ENCODE results near the gene PARP8. TPM values are rescaled to one million over a fixed set of nuclear protein-coding genes. Genes with fewer than 3 reads are reported as not detected.
"Not testable (repeated sequence)": the region's sequence is repeated elsewhere in the genome, so short reads cannot be mapped to it uniquely, and the experiment has no call there.

Gene PARP8
- total and polyA plus RNA-seq, 9 donors, result 5.7 to 12.5 (median 7.7) TPM

DNA sequence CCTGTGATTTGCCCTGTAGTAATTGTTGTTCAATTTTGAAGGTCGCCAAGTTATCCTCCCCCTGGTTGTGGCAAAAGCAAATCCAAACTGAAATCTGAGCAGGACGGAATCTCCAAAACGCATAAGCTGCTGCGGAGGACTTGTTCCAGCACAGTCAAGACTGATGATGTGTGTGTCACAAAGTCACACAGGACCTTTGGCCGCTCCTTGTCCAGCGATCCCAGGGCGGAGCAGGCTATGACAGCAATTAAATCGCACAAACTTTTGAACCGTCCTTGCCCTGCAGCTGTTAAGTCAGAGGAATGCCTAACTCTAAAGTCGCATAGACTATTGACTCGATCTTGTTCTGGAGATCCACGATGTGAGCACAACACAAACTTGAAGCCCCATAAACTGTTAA is 128.4 kb downstream of the PARP8 start:
- no peak overlapping the region for H3K4me3 ChIP-seq (ENCODE audit: low read length)
- H3K4me1 ChIP-seq (ENCODE audit: control insufficient read depth, insufficient read depth, low read length), result no peaks in the 10 kb centered on the region
- no peaks in the 10 kb centered on the region for H3K9me3 ChIP-seq (replicated peaks; ENCODE audit: control insufficient read depth, low read depth, low read length)
- H3K36me3 ChIP-seq (ENCODE audit: control insufficient read depth, insufficient read depth, low read length), result no peaks in the 10 kb centered on the region
- H3K27me3 ChIP-seq (ENCODE audit: control insufficient read depth, insufficient read depth, low read length), result no peaks in the 10 kb centered on the region
- no peak overlapping the region for H3K27ac ChIP-seq (ENCODE audit: low read length)
- DNase-seq, result peak; percentile 9
- 91% methylated on average over 8 of the region's 12 CpGs for WGBS (ENCODE audit: insufficient coverage)

- H3K4me3 ChIP-seq (ENCODE audit: low read length), result no peak overlapping the region
- H3K27ac ChIP-seq (ENCODE audit: low read length), result no peak overlapping the region
- no CpG with 5 or more reads among the region's 2 CpGs for WGBS (ENCODE audit: insufficient coverage)
- no peaks in the 10 kb centered on the region for H3K4me1 ChIP-seq (ENCODE audit: control insufficient read depth, insufficient read depth, low read length)
- H3K27me3 ChIP-seq (ENCODE audit: control insufficient read depth, insufficient read depth, low read length), result no peaks in the 10 kb centered on the region
- peak; percentile 51 for DNase-seq
- peaks cover 3% of the 10 kb centered on the region for H3K9me3 ChIP-seq (replicated peaks; ENCODE audit: control insufficient read depth, low read depth, low read length)
- H3K36me3 ChIP-seq (ENCODE audit: control insufficient read depth, insufficient read depth, low read length), result no peaks in the 10 kb centered on the region
These were observed 131.6 kb downstream of the PARP8 start for GRCh38 chr5:50798002-50798401.

DNA sequence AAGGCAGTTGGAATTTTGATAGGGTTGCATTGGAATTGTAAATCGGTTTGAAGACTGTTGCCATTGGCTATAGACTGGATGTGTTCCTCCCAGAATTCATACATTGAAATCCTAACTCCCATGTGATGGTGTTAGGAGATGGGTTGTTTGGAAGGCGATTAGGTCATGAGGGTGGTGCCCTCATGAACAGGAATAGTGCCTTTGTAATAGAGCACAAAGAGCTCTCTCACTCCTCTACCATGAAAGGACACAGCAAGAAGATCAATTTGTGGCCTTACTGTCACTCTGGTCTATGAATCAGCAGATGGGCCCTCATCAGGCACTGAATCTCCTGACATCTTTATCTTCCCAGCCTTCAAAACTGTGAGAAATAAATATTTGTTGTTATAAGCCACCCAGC is 133.2 kb downstream of the PARP8 start:
- Histone ChIP-seq H3K4me1 (ENCODE audit: control insufficient read depth, insufficient read depth, low read length) (no peaks in the 10 kb centered on the region), H3K4me3 (ENCODE audit: low read length) (no peak overlapping the region), H3K9me3 (replicated peaks; ENCODE audit: control insufficient read depth, low read depth, low read length) (peaks cover 5% of the 10 kb centered on the region), H3K36me3 (ENCODE audit: control insufficient read depth, insufficient read depth, low read length) (no peaks in the 10 kb centered on the region), H3K27ac (ENCODE audit: low read length) (no peak overlapping the region), H3K27me3 (ENCODE audit: control insufficient read depth, insufficient read depth, low read length) (no peaks in the 10 kb centered on the region)
- no CpG with 5 or more reads among the region's 2 CpGs for WGBS (ENCODE audit: insufficient coverage)
- no peak for DNase-seq

- Histone ChIP-seq H3K4me3 (ENCODE audit: low read length) (no peak overlapping the region), H3K27ac (ENCODE audit: low read length) (no peak overlapping the region), H3K27me3 (ENCODE audit: control insufficient read depth, insufficient read depth, low read length) (no peaks in the 10 kb centered on the region), H3K4me1 (ENCODE audit: control insufficient read depth, insufficient read depth, low read length) (no peaks in the 10 kb centered on the region), H3K9me3 (replicated peaks; ENCODE audit: control insufficient read depth, low read depth, low read length) (peaks cover 5% of the 10 kb centered on the region), H3K36me3 (ENCODE audit: control insufficient read depth, insufficient read depth, low read length) (no peaks in the 10 kb centered on the region)
- no peak for DNase-seq
These were observed 134.0 kb downstream of the PARP8 start for GRCh38 chr5:50800410-50800809.

DNA sequence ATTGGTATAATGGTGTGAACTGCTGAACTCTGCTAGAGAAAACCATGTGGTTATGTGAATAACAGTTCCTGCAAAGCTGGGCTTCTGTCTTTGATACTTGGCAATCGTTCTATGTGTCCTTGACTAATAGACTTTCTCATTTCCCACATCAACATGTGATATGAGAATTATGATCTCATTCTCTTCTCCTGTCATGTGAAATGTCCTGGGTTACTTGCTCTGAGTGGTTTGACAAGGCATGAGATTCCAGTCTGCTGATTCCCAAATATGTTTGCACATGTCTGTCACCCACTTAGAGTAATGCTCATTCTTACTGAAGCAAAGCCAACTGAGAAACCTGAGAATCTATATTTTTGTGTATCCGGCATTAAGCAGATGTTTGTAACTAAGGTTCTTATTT is 141.2 kb downstream of the PARP8 start:
- H3K4me3 ChIP-seq (ENCODE audit: low read length), result no peak overlapping the region
- no peak for DNase-seq
- H3K4me1 ChIP-seq (ENCODE audit: control insufficient read depth, insufficient read depth, low read length), result no peaks in the 10 kb centered on the region
- H3K27me3 ChIP-seq (ENCODE audit: control insufficient read depth, insufficient read depth, low read length), result no peaks in the 10 kb centered on the region
- H3K36me3 ChIP-seq (ENCODE audit: control insufficient read depth, insufficient read depth, low read length), result no peaks in the 10 kb centered on the region
- no CpG with 5 or more reads among the region's 2 CpGs for WGBS (ENCODE audit: insufficient coverage)
- no peak overlapping the region for H3K27ac ChIP-seq (ENCODE audit: low read length)
- H3K9me3 ChIP-seq (replicated peaks; ENCODE audit: control insufficient read depth, low read depth, low read length), result peaks cover 5% of the 10 kb centered on the region

GRCh38 chr5:50808406-50808805 is 142.0 kb downstream of the PARP8 start:
- no peaks in the 10 kb centered on the region for H3K9me3 ChIP-seq (replicated peaks; ENCODE audit: control insufficient read depth, low read depth, low read length)
- DNase-seq, result no peak
- no peak overlapping the region for H3K27ac ChIP-seq (ENCODE audit: low read length)
- no peaks in the 10 kb centered on the region for H3K36me3 ChIP-seq (ENCODE audit: control insufficient read depth, insufficient read depth, low read length)
- no peak overlapping the region for H3K4me3 ChIP-seq (ENCODE audit: low read length)
- H3K27me3 ChIP-seq (ENCODE audit: control insufficient read depth, insufficient read depth, low read length), result no peaks in the 10 kb centered on the region
- 78% methylated on average over 1 of the region's 3 CpGs for WGBS (ENCODE audit: insufficient coverage)
- no peaks in the 10 kb centered on the region for H3K4me1 ChIP-seq (ENCODE audit: control insufficient read depth, insufficient read depth, low read length)

- WGBS (ENCODE audit: insufficient coverage), result 94% methylated on average over 3 of the region's 6 CpGs
- not testable (repeated sequence) for H3K9me3 ChIP-seq (replicated peaks; ENCODE audit: control insufficient read depth, low read depth, low read length); DNase-seq; H3K27ac ChIP-seq (ENCODE audit: low read length); H3K4me1 ChIP-seq (ENCODE audit: control insufficient read depth, insufficient read depth, low read length); H3K4me3 ChIP-seq (ENCODE audit: low read length); H3K36me3 ChIP-seq (ENCODE audit: control insufficient read depth, insufficient read depth, low read length); H3K27me3 ChIP-seq (ENCODE audit: control insufficient read depth, insufficient read depth, low read length)
These were observed 145.3 kb downstream of the PARP8 start for GRCh38 chr5:50811746-50812145.

GRCh38 chr5:50813691-50814090 is 147.3 kb downstream of the PARP8 start:
- no peaks in the 10 kb centered on the region for H3K27me3 ChIP-seq (ENCODE audit: control insufficient read depth, insufficient read depth, low read length)
- H3K4me3 ChIP-seq (ENCODE audit: low read length), result no peak overlapping the region
- no CpG with 5 or more reads among the region's 3 CpGs for WGBS (ENCODE audit: insufficient coverage)
- H3K27ac ChIP-seq (ENCODE audit: low read length), result no peak overlapping the region
- no peaks in the 10 kb centered on the region for H3K4me1 ChIP-seq (ENCODE audit: control insufficient read depth, insufficient read depth, low read length)
- no peaks in the 10 kb centered on the region for H3K36me3 ChIP-seq (ENCODE audit: control insufficient read depth, insufficient read depth, low read length)
- no peak for DNase-seq
- H3K9me3 ChIP-seq (replicated peaks; ENCODE audit: control insufficient read depth, low read depth, low read length), result no peaks in the 10 kb centered on the region

DNA sequence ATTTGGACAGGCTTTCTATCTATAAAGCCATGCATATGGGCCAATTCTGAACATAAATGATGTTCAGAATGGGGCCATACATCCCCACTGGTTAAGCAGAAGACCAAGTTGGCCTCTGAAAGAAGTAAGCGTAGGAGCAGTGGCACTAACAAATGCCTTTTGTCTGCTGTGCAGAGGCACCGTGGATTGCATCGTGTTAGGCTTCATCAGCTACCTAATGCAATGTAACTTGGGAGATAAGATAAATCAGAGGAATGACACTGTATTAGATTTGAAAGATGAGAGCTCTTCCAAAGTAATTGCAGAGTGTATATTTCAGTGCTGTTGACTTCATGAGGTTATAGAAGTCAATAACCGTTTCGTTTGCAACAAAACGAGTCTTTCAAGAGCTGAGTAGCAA is 148.1 kb downstream of the PARP8 start:
- Histone ChIP-seq H3K36me3 (ENCODE audit: control insufficient read depth, insufficient read depth, low read length) (no peaks in the 10 kb centered on the region), H3K27me3 (ENCODE audit: control insufficient read depth, insufficient read depth, low read length) (no peaks in the 10 kb centered on the region), H3K27ac (ENCODE audit: low read length) (no peak overlapping the region), H3K4me1 (ENCODE audit: control insufficient read depth, insufficient read depth, low read length) (no peaks in the 10 kb centered on the region), H3K9me3 (replicated peaks; ENCODE audit: control insufficient read depth, low read depth, low read length) (no peaks in the 10 kb centered on the region), H3K4me3 (ENCODE audit: low read length) (no peak overlapping the region)
- 77% methylated on average over 3 of the region's 6 CpGs for WGBS (ENCODE audit: insufficient coverage)
- no peak for DNase-seq

GRCh38 chr5:50822046-50822445 is 155.6 kb downstream of the PARP8 start:
- peak; percentile 67 for DNase-seq

GRCh38 chr5:50822761-50823160 is 156.3 kb downstream of the PARP8 start:
- WGBS (ENCODE audit: insufficient coverage), result no CpG with 5 or more reads among the region's 3 CpGs

More at GRCh38 chr5:50822046-50822445, 155.6 kb downstream of the PARP8 start:
- no peak overlapping the region for H3K27ac ChIP-seq (ENCODE audit: low read length)
- WGBS (ENCODE audit: insufficient coverage), result no CpG with 5 or more reads among the region's 2 CpGs
- no peak overlapping the region for H3K4me3 ChIP-seq (ENCODE audit: low read length)
- no peaks in the 10 kb centered on the region for H3K4me1 ChIP-seq (ENCODE audit: control insufficient read depth, insufficient read depth, low read length)
- H3K9me3 ChIP-seq (replicated peaks; ENCODE audit: control insufficient read depth, low read depth, low read length), result no peaks in the 10 kb centered on the region
- H3K36me3 ChIP-seq (ENCODE audit: control insufficient read depth, insufficient read depth, low read length), result no peaks in the 10 kb centered on the region
- no peaks in the 10 kb centered on the region for H3K27me3 ChIP-seq (ENCODE audit: control insufficient read depth, insufficient read depth, low read length)

More at GRCh38 chr5:50822761-50823160, 156.3 kb downstream of the PARP8 start:
- Histone ChIP-seq H3K9me3 (replicated peaks; ENCODE audit: control insufficient read depth, low read depth, low read length) (no peaks in the 10 kb centered on the region), H3K36me3 (ENCODE audit: control insufficient read depth, insufficient read depth, low read length) (no peaks in the 10 kb centered on the region), H3K4me3 (ENCODE audit: low read length) (no peak overlapping the region), H3K27ac (ENCODE audit: low read length) (no peak overlapping the region), H3K27me3 (ENCODE audit: control insufficient read depth, insufficient read depth, low read length) (no peaks in the 10 kb centered on the region), H3K4me1 (ENCODE audit: control insufficient read depth, insufficient read depth, low read length) (no peaks in the 10 kb centered on the region)
- peak; percentile 78 for DNase-seq

All from muscle of leg (tissue), 11 donors.